ENCODE results near the gene DLG2. TPM values are rescaled to one million over a fixed set of nuclear protein-coding genes. Genes with fewer than 3 reads are reported as not detected.

The DLG2 gene
- total and polyA plus RNA-seq, 2 of the 4 experiments (the other 2 are of a cell fraction) = 0.31 to 0.36 TPM

GRCh38 chr11:83976086-83976485, 1651.1 kb downstream of the DLG2 start:
- ATAC-seq (ENCODE audit: low read depth) (no peak), DNase-seq (no peak)
- H4K5ac ChIP-seq (ENCODE audit: low read depth, low read length) = no peak overlapping the region
- H3K56ac ChIP-seq (ENCODE audit: extremely low read depth, insufficient read depth, low read length) = no peak overlapping the region
- no peak overlapping the region for H2BK20ac ChIP-seq (ENCODE audit: low read depth, low read length)
- no peak overlapping the region for H3K4ac ChIP-seq (ENCODE audit: low read depth, low read length)
- H3K9me1 ChIP-seq (ENCODE audit: insufficient read depth, low read length) = no peaks in the 10 kb centered on the region
- H3K4me3 ChIP-seq (ENCODE audit: insufficient read depth, low read depth, low read length) = no peak overlapping the region
- CTCF ChIA-PET = no interaction called here
- no peak overlapping the region for H2AK5ac ChIP-seq (ENCODE audit: low read depth, low read length)
- no peaks in the 10 kb centered on the region for H4K20me1 ChIP-seq (ENCODE audit: insufficient read depth, low read length)
- H2AFZ ChIP-seq (replicated peaks; ENCODE audit: low read length, poor library complexity) = no peak overlapping the region
- in situ Hi-C loops (cut with MboI; ENCODE audit: low sequenced_read_pairs) = no loop called here
- H3K4me2 ChIP-seq (ENCODE audit: low read depth, low read length) = no peak overlapping the region
- H3K36me3 ChIP-seq (ENCODE audit: control insufficient read depth, insufficient read depth, low read length) = no peaks in the 10 kb centered on the region
- H4K91ac ChIP-seq (ENCODE audit: insufficient read depth, low read depth, low read length) = no peak overlapping the region
- no peak overlapping the region for H2AK9ac ChIP-seq (replicated peaks; ENCODE audit: low read depth, low read length, poor library complexity)
- H3K27me3 ChIP-seq (ENCODE audit: control insufficient read depth, insufficient read depth, low read length) = no peaks in the 10 kb centered on the region
- no peak overlapping the region for H3K23ac ChIP-seq (ENCODE audit: low read depth, low read length)
- H3K9ac ChIP-seq (ENCODE audit: low read depth, low read length) = no peak overlapping the region
- H3K14ac ChIP-seq (replicated peaks; ENCODE audit: low read depth, low read length) = no peak overlapping the region
- no peak overlapping the region for H3K18ac ChIP-seq (ENCODE audit: low read depth, low read length)
- intact Hi-C loops (cut with micrococcal nuclease) = no loop called here
- no peak overlapping the region for H2BK15ac ChIP-seq (ENCODE audit: low read depth, low read length)
- dilution Hi-C loops (cut with HindIII; ENCODE audit: low sequenced_read_pairs, unreplicated experiment) = no loop called here
- no TSS peak for BruUV-seq (replicated peaks)
- no peak overlapping the region for H2BK120ac ChIP-seq (ENCODE audit: low read depth, low read length)
- H2BK5ac ChIP-seq (ENCODE audit: low read depth, low read length, poor library complexity, severe bottlenecking) = no peak overlapping the region
- H4K8ac ChIP-seq (ENCODE audit: low read depth in 2 of 2, low read length in 2 of 2) = no peak overlapping the region
- POLR2A ChIA-PET (ENCODE audit: unreplicated experiment) = no interaction called here
- H3K27ac ChIP-seq (ENCODE audit: insufficient read depth, low read length) = no peak overlapping the region
- no peaks in the 10 kb centered on the region for H3K9me3 ChIP-seq (ENCODE audit: control insufficient read depth, insufficient read depth, low read length)
- H3K4me1 ChIP-seq (ENCODE audit: control insufficient read depth, insufficient read depth, low read length) = no peaks in the 10 kb centered on the region
- TF ChIP-seq SMC3 (IDR thresholded peaks at IDR 0.05; ENCODE audit: low read depth, low read length) (no peak), CTCF (conservative IDR thresholded peaks at IDR 0.05; ENCODE audit: low read depth, low read length) (no peak), CEBPB (IDR thresholded peaks at IDR 0.05; ENCODE audit: low read depth, low read length) (no peak), RCOR1 (IDR thresholded peaks at IDR 0.05; ENCODE audit: insufficient replicate concordance, low read length) (no peak), FOS (IDR thresholded peaks at IDR 0.05; ENCODE audit: low read depth, low read length) (no peak), RAD21 (IDR thresholded peaks at IDR 0.05; ENCODE audit: low read length) (no peak), MXI1 (IDR thresholded peaks at IDR 0.05; ENCODE audit: borderline replicate concordance, low read depth, low read length) (no peak), MAFK (IDR thresholded peaks at IDR 0.05; ENCODE audit: low read depth, low read length) (no peak), MAZ (IDR thresholded peaks at IDR 0.05; ENCODE audit: borderline replicate concordance, low read depth, low read length) (no peak), USF2 (IDR thresholded peaks at IDR 0.05; ENCODE audit: low read depth, low read length) (no peak), ELK1 (IDR thresholded peaks at IDR 0.05; ENCODE audit: borderline replicate concordance, low read depth, low read length) (no peak), BHLHE40 (IDR thresholded peaks at IDR 0.05; ENCODE audit: low read depth, low read length) (no peak)
- no peaks in the 10 kb centered on the region for H3K79me1 ChIP-seq (ENCODE audit: low read depth in 1 of 2, low read length in 2 of 2)

Data from IMR-90 (cell line).